ENCODE data around the gene ARID1B.

Gene ARID1B

DNA sequence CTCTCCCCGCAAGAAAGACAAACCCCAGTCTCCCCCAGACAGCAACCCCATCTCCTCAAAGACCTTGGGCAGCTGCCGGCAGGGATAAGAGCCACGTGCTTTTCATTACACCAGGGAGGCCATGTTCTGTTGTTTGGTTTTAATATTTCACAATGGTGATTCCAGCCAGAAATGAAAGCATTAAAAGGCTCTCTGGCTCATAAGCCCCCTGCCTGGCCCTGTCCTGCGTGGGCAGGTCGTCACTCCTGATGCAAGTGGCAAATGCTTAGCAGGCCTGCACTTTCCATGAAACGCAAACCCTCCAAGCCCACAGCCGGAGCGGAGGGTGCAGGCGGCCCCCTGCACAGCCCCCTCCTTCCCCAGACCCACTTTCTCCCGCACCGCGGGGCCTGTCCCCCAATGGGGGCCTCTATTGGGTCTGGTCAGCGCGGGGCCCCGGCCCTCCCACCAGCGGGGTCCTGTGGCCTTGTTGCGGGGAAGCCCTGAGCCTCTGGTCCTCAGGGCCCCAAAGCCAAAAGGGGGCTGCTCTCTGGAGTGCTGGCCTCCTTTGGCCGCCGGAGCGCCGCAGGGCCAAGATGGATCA is 469.0 kb downstream of the ARID1B start:
- DNase-seq (ENCODE audit: low read depth in 2 of 2), result no peak

DNA sequence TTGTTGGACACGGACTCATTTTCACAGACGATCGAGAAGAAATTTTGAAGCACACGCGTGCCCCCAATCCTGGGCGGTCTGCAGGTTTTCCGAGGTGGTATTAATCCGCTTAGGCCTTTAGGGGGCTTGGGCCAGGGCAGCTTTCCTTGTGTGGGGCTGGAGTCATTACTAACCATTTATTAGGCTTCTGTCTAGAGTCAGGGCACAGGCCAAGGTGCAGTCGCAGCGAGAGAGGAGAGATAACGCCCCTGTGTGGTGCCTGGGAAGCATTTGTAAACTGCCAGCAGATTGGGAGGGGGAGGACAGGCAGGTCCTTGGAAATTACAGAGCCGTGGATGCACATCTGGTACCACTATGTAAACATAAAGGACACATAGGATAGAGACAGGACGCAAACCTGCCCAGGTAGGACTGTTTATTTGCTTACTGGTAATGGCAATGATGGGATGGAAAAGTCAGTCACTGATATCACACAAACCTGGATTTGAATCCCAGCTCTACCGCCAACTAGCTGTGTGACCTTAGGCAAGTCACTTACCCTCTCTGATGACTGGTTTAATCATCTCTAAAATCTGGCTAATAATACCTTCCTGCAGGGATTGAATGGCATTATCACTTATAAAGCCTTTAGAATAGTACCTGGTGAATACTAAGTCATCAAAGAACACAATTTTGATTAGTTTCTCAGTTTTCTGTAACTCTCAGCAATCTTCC is 469.8 kb downstream of the ARID1B start:
- no peak for DNase-seq (ENCODE audit: low read depth in 2 of 2)

DNA sequence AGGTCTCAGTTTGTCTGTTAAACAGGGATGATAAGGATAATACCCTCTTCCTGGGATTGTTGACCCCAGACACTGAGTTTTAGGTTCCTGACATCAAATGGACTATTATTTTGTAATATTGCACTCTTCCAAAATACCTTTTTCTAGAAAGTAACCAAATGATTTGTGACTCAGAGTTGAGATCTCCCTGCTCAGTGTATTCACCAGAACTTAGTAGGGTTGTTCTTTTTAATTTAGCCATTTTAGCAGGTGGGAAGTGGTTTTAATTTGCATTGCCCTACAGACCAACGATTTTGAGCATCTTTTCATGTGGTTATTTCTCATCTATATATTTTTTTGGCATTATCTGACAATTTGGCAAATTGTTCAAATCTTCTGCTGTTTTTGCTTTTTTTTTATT is 471.1 kb downstream of the ARID1B start:
- DNase-seq (ENCODE audit: low read depth in 2 of 2), result no peak

DNA sequence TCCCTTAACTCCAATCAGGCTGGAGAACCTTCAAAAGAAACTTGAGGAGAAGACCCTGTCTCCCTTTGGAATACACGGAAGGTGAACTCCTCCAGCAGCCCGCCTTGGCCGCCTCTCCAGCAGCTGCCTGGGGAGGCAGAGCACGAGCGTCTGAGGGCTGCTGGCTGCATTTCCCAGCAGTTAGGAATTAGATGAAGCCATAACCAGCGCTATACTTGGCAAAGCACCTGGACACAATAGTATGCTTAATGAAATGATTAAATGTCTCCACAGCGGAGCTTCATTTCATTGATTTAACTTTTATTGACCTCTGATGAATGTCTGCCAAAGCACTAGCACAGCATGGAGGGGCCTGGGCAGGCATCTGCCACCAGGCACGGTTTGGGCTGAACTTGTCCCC is 472.6 kb downstream of the ARID1B start:
- no peak for DNase-seq (ENCODE audit: low read depth in 2 of 2)

DNA sequence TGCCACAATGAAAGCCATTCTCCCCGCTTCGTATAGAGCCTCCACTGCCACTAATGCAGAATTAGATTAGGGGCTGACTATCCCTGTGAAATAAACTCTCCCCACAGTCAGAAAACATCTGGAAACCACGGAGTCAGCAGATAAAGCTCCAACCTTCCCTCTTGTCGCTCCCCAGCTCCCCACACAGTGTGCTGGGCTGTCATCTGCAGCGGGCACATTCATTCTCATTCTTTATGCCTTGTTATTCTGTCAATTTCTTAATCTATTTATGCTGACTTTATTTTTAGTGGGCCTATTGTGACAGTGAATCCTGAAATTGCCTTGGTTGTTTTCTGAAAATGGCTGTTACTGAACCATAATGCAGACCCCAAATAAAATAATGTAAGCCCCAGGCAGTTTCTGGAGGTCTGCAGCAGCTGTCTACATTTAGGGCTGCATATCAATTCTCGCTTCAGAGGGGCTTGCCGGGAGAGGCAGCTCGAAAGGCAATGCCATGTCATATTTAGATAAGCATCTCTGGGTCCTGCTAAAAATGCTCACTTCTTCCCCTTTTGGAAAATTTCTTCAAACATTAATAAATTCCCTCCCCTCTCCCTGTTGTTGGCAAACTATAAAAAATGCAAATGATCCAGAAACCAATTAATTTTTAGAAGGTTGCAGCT is 474.5 kb downstream of the ARID1B start:
- DNase-seq (ENCODE audit: low read depth in 2 of 2), result no peak

DNA sequence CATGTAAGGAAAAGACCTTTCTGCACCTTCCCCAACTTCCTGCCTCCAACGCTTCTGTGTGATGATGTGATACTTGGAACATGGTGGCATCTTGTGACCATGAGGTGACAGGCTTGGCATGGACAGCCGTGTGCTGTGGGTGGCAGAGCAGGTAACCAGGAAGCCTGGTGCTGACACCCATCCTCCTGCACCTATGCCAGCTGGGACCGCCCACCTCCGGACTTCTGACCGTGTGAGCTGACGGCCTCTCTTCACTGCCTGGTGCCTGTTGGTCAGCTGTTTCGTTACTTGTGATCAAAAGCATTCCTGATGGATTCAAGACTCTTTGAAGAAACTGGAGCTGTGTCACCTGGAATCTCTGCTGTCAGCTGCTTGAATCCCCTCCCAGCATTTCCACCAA is 475.8 kb downstream of the ARID1B start:
- no peak for DNase-seq (ENCODE audit: low read depth in 2 of 2)

DNA sequence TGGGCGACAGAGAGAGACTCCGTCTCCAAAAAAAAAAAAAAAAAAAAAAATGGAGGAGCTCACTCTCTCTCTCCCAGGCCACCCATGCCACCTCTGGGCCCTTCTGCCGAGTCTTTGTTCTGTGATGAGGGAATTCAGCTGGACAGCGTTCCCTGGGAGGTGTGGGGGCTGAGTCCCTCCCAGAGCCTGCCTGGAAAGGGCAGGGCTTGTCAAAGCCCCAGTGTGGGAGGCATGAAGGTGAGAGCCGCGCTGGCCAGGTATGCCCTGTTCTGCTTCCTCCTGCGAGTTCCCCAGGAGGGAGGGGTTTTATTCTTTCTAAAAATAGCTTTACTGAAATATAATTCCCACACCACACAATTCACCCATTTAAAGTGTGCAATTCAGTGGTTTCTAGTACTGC is 476.5 kb downstream of the ARID1B start:
- no peak for DNase-seq (ENCODE audit: low read depth in 2 of 2)

DNA sequence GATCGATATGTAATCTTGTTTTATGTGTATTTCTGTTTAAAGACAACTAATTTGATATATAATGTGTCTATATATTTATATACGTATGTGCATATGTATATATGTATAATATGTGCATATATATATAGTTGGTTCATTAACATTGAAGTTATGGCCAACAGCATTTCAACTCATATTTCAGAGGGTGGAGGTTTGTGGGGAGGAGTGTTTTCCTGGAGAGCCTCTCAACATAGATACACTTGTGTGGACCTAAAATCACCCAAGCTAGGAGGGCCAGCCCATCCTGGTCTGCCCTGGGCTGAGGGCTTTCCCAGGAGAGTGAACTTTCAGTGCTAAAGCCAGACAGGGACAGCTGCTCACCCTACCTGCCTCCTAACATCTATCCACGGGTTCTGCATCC is 477.4 kb downstream of the ARID1B start:
- DNase-seq (ENCODE audit: low read depth in 2 of 2), result no peak

DNA sequence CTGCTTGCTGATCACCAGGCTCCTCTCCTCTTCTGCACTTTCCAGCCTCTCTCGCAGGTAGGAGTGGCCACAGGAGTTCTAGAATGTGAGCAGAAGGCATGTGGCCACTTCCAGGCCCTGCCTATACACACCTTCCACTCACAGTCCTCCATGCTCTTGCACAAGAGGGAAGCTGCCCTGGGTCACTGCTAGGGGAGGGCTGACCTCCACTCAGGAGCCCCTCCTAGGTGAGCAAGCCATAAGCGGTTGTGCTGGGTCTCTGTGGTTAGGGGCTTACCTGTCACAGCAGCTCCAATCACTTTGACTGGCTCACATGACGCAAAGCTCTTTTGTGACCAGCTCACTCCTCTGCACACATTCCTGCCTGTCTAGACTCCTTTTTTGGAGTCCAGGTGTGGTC is 477.9 kb downstream of the ARID1B start:
- no peak for DNase-seq (ENCODE audit: low read depth in 2 of 2)

DNA sequence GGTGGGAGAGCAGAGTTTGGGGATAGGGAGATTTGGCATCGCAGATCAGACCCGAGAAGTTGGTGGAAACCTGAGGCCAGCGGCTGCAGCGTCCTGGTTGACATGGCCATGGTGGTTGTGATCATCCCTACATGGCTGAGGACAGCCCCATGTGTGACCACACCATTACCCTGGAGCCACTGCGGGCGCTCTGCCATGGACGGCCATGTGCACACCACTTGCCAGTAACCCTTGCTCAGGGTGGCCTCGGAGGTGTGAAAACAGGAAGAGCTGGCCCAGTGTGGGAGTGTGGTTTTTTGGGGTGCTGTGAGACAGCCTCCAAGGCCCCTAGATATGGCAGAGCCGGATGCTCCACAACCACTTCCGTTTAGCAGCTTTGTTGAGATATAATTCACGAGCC is 481.7 kb downstream of the ARID1B start:
- DNase-seq (ENCODE audit: low read depth in 2 of 2), result no peak

DNA sequence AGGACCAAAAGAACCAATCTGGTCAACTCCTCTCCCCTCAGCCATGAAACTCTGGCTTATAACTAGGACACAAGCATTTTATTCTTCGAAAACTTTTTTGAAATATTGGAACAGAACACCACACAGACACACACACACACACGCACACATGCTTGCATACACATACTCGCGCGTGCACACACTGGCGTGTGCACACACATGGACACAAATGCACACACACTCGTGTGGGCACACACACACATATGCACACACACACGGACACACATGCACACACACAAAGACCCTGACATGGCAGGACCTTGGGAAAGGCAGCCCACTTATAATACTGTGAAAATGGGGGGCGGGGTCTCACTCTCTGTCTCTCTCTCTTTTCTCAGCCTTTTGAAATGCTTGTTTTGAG is 482.3 kb downstream of the ARID1B start:
- DNase-seq (ENCODE audit: low read depth in 2 of 2), result no peak

All from activated CD4-positive, alpha-beta T cell treated with anti-CD3 and anti-CD28 coated beads for 24 hours (primary cell).